Liver (tissue), 9 donors: Measurements from ENCODE around the gene MRPL51. TPM values are rescaled to one million over a fixed set of nuclear protein-coding genes. Genes with fewer than 3 reads are reported as not detected.

Source experiments
- DNase-seq: peaks from one replicate; pipeline ENCODE4 v3.0.0-alpha.2; 2017; ENCODE audit warnings: low spot score
- H3K27ac ChIP-seq, 2 donors: one replicate each; pipeline ENCODE4 v1.7.0; 2013; ENCODE audit warnings: inconsistent platforms in 2 of 2, low read length in 2 of 2, control low read depth in 1 of 2, low read depth in 1 of 2, mild to moderate bottlenecking in 1 of 2
- H3K27me3 ChIP-seq, 4 donors: one replicate each; pipeline versions ENCODE4 v1.6.1 to v1.7.0; 2013; ENCODE audit warnings: low read length in 3 of 4, inconsistent platforms in 1 of 4, mild to moderate bottlenecking in 1 of 4, moderate library complexity in 1 of 4; ENCODE audit not compliant: control insufficient read depth in 4 of 4, insufficient read depth in 4 of 4
- H3K36me3 ChIP-seq, 4 donors: one replicate each; pipeline versions ENCODE4 v1.6.1 to v1.7.0; 2013; ENCODE audit warnings: low read length in 3 of 4, mild to moderate bottlenecking in 3 of 4, low read depth in 1 of 4, moderate library complexity in 1 of 4; ENCODE audit not compliant: control insufficient read depth in 4 of 4, insufficient read depth in 3 of 4
- H3K4me1 ChIP-seq, 4 donors: one replicate each; pipeline versions ENCODE4 v1.6.1 to v1.7.0; 2013; ENCODE audit warnings: low read length in 3 of 4, mild to moderate bottlenecking in 3 of 4, moderate library complexity in 1 of 4; ENCODE audit not compliant: control insufficient read depth in 4 of 4, insufficient read depth in 4 of 4
- H3K4me3 ChIP-seq, 3 donors: one replicate each; pipeline versions ENCODE4 v1.6.1 to v1.7.0; 2013; ENCODE audit warnings: low read length in 3 of 3, control low read depth in 1 of 3, low read depth in 1 of 3, mild to moderate bottlenecking in 1 of 3
- H3K9ac ChIP-seq, 2 donors: one replicate each; pipeline ENCODE4 v1.7.0; 2013; ENCODE audit warnings: low read length in 2 of 2, mild to moderate bottlenecking in 2 of 2, moderate library complexity in 2 of 2, control low read depth in 1 of 2, low read depth in 1 of 2
- H3K9me3 ChIP-seq, 4 donors: one replicate each; pipeline versions ENCODE4 v1.6.1 to v1.7.0; 2013; ENCODE audit warnings: low read length in 3 of 4; ENCODE audit not compliant: control insufficient read depth in 4 of 4
- ATF3 ChIP-seq: IDR thresholded peaks from 2 replicates; pipeline ENCODE4 v1.6.1; 2016; ENCODE audit warnings: antibody characterized with exemption
- EGR1 ChIP-seq, 2 donors: IDR thresholded peaks; 2 replicates each; pipeline ENCODE4 v1.6.1; 2016 to 2018; ENCODE audit warnings: antibody characterized with exemption in 2 of 2, low read depth in 2 of 2
- FOXA1 ChIP-seq: IDR thresholded peaks from 2 replicates; pipeline ENCODE4 v1.6.1; 2016; ENCODE audit warnings: antibody characterized with exemption
- HNF4A ChIP-seq, 2 donors: conservative IDR thresholded peaks; 2 replicates each; pipeline ENCODE4 v1.6.1; 2016; ENCODE audit warnings: antibody characterized with exemption in 2 of 2, mild to moderate bottlenecking in 2 of 2
- HNF4G ChIP-seq: IDR thresholded peaks from 2 replicates; pipeline ENCODE4 v1.6.1; 2016; ENCODE audit warnings: antibody characterized with exemption
- JUND ChIP-seq, 2 donors: IDR thresholded peaks; 2 replicates each; pipeline ENCODE4 v1.6.1; 2016; ENCODE audit warnings: antibody characterized with exemption in 2 of 2
- NR2F2 ChIP-seq: IDR thresholded peaks from 2 replicates; pipeline ENCODE4 v1.6.1; 2016; ENCODE audit warnings: antibody characterized with exemption
- RAD21 ChIP-seq, 2 donors: IDR thresholded peaks; 2 replicates each; pipeline ENCODE4 v1.6.1; 2016; ENCODE audit warnings: antibody characterized with exemption in 2 of 2, mild to moderate bottlenecking in 2 of 2
- RXRA ChIP-seq, 2 donors: IDR thresholded peaks; 2 replicates each; pipeline ENCODE4 v1.6.1; 2017 to 2018; ENCODE audit warnings: antibody characterized with exemption in 2 of 2, mild to moderate bottlenecking in 1 of 2
- SP1 ChIP-seq: IDR thresholded peaks from 2 replicates; pipeline ENCODE4 v1.6.1; 2018; ENCODE audit warnings: antibody characterized with exemption, mild to moderate bottlenecking
- TAF1 ChIP-seq: conservative IDR thresholded peaks from 2 replicates; pipeline ENCODE4 v1.6.1; 2016; ENCODE audit warnings: antibody characterized with exemption, mild to moderate bottlenecking
- YY1 ChIP-seq: IDR thresholded peaks from 2 replicates; pipeline ENCODE4 v1.6.1; 2016; ENCODE audit warnings: antibody characterized with exemption, mild to moderate bottlenecking
- ZBTB33 ChIP-seq: IDR thresholded peaks from 2 replicates; pipeline ENCODE4 v1.6.1; 2016; ENCODE audit warnings: antibody characterized with exemption
- WGBS: extraction: QIAGEN DNeasy Blood & Tissue Kit; methylation state at CpG from one replicate; pipeline ENCODE4 v1.1.7; 2013; 5-methylcytosine and 5-hydroxymethylcytosine counted together
- polyA plus RNA-seq, 2 donors: library from polyadenylated mRNA; stranded (reverse) in 1 of 2; unstranded in 1 of 2; fragments of 200-250 nt in 1 of 2; fragments of >200 nt in 1 of 2; fragmentation: Nextera tagmentation in 1 of 2; extraction: Ambion mirVana in 1 of 2; gene quantifications; one replicate each; pipeline versions ENCODE4 v1.2.1 to v1.2.3, GENCODE V29; 2013 to 2015
- total RNA-seq, 2 donors: library from RNA; depleted of rRNA; stranded (reverse); fragments of >200 nt; gene quantifications; one replicate each; pipeline ENCODE4 v1.2.3, GENCODE V29; 2014
- TF ChIP-seq, protein P1 (sequence below): IDR thresholded peaks from 2 replicates; pipeline ENCODE4 v1.6.1; 2016; ENCODE audit warnings: antibody characterized with exemption
- donor health status: healthy.
- donor health status: healthy.
- donor health status: healthy.
- donor health status: healthy.
- donor health status: healthy.

MRPL51 gene
- total and polyA plus RNA-seq, 4 donors, result 37.6 to 163 (median 48.0) TPM

DNA sequence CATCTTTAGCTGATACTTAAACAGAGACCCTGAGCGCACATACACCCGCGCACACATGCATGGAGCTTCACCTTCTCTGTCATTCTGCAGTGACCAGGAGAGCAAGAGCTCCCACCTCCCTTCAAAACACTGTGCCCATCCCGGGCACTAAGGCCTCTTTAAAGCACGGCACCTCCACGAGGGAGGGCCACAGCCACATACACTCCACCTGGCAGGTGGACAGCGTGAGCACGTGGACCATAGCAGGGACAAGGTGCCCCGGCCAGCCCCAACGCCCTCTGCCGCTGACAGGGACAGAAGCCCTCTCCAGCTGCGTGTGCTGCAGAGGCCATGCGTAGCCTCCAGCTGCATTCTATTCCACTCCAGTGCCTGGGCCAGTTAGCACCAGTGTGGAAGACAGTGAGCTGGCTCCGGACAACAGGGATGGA lies 46.7 kb upstream of the MRPL51 start (continued):
- TF ChIP-seq ZBTB33, result no peak

DNA sequence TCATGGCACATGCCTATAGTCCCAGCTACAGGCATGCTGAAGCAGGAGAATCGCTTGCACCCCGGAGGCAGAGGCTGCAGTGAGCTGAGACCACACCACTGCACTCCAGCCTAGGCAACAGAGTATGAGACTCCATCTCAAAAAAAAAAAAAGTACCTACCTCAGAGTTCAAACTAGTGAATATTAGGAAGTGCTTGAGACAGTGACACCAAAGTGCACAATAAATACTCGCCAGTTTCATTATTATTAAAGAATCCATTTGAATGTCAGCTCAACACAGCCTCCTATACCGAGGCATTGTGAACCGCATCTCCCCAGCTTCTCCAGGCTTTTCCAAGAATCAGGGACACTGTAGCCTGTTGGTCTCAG lies 46.2 kb upstream of the MRPL51 start:
- H3K36me3 ChIP-seq, result peaks cover 15 to 33% (median 23%) of the 10 kb centered on the region in 4 donors
- WGBS, result 89% methylated on average over 5 of the region's 5 CpGs
- H3K9me3 ChIP-seq, result no peaks in the 10 kb centered on the region
- peak overlapping the region in 1 of 2 donors; percentile 100 for H3K27ac ChIP-seq
- no peak overlapping the region for H3K9ac ChIP-seq
- no peaks in the 10 kb centered on the region for H3K27me3 ChIP-seq
- H3K4me3 ChIP-seq, result no peak overlapping the region
- no peak for DNase-seq
- TF ChIP-seq HNF4A (conservative IDR thresholded peaks at IDR 0.05), result no peak
- no peak for TF ChIP-seq NR2F2
- TF ChIP-seq ATF3, result no peak
- TF ChIP-seq, protein P1, sequence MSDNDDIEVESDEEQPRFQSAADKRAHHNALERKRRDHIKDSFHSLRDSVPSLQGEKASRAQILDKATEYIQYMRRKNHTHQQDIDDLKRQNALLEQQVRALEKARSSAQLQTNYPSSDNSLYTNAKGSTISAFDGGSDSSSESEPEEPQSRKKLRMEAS, result no peak
- TF ChIP-seq RXRA (IDR thresholded peaks at IDR 0.05), result no peak
- no peak for TF ChIP-seq SP1
- no peak for TF ChIP-seq FOXA1
- TF ChIP-seq EGR1 (IDR thresholded peaks at IDR 0.05; ENCODE audit: low read depth in 2 of 2), result no peak
- TF ChIP-seq HNF4G, result no peak
- no peak for TF ChIP-seq TAF1
- no peak for TF ChIP-seq YY1
- peaks cover 12 to 54% (median 34%) of the 10 kb centered on the region in 4 donors for H3K4me1 ChIP-seq

DNA sequence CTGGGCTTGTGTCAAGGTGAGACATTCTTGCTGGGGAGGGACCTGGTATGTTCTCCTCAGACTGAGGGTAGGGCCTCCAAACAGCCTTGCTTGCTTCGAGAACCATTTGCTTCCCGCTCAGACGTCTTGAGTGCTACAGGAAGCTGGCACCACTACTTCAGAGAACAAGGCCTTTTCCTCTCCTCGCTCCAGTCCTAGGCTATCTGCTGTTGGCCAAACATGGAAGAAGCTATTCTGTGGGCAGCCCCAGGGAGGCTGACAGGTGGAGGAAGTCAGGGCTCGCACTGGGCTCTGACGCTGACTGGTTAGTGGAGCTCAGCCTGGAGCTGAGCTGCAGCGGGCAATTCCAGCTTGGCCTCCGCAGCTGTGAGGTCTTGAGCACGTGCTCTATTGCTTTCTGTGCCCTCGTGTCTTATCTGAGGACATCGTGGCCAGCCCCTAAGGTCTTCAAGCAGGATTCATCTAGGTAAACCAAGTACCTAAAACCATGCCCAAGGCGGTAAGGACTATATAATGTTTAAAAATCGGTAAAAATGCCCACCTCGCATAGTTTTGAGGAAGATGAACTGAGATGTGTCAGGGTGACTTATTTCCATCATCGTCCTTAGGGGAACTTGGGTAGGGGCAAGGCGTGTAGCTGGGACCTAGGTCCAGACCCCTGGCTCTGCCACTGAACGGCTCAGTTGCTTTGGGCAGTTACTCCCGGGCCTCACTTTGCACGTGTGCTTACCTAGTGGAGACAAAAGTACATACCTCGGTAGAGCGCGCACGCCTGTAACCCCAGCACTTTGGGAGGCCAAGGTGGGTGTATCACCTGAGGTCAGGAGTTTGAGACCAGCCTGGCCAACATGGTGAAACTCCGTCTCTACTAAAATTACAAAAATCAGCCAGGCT lies 45.6 kb upstream of the MRPL51 start:
- Histone ChIP-seq H3K4me1 (peaks cover 12 to 54% (median 34%) of the 10 kb centered on the region in 4 donors), H3K4me3 (no peak overlapping the region), H3K36me3 (peaks cover 15 to 33% (median 23%) of the 10 kb centered on the region in 4 donors), H3K9ac (no peak overlapping the region), H3K27me3 (no peaks in the 10 kb centered on the region), H3K27ac (peak overlapping the region; percentile 99 to 100), H3K9me3 (no peaks in the 10 kb centered on the region)
- WGBS, result 72% methylated on average over 24 of the region's 24 CpGs
- no peak for TF ChIP-seq JUND (IDR thresholded peaks at IDR 0.05)
- TF ChIP-seq ATF3, result no peak
- no peak for TF ChIP-seq ZBTB33
- no peak for TF ChIP-seq RAD21 (IDR thresholded peaks at IDR 0.05)
- TF ChIP-seq TAF1, result no peak
- no peak for DNase-seq
